ENCODE data around the gene CNTN4.
"Not testable (repeated sequence)": the region's sequence is repeated elsewhere in the genome, so short reads cannot be mapped to it uniquely, and the experiment has no call there.

Gene CNTN4

DNA sequence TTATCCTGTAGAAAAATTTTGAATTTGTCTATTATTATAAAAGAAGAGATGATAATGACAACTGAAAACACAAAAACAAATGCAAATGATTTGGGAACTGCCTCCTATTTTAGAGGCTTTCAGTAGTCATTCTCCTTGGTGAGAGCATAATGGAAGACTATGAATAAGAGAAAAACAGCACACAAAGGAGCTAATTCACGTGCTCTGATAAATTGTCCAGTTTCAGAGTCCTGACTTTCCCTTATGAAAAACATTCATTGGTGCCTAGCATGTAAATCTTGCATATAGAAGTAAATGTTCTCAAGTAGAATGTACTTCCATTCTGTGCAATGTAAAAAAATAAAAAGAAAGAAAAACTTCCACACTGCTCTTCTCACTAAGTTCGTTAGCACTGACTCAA lies 805.4 kb downstream of the CNTN4 start:
- no peak for DNase-seq (ENCODE audit: low read depth, low spot score)

DNA sequence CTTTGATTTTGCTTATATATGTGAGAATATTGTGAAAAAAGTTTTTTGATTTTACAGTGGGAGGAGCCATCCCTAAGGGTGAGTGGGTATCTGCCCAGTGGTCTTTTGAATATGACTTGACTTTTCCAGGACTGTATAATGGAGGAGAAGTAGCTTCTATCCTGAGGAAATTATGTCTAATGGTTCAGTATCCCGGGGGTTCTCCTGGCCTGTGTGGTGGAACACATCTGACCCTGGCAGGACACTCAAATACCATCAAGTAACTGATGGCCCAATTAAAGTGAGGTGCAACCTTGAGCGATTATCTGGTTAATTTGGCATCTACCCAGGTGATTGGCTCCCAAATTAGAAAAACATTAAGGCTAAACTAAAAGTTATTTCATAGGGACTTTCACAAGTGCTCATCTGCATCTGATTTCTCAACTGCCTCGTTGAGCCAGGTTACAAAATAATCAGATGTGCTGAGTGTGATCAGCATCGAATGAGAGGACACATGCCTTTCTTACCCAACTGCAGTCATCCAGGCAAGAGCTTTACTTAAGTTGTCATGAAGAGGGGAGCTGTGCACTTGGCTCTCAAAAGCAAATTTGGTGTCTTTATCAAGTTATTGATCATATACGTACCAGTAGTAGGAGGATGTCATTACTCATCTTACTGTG lies 810.2 kb downstream of the CNTN4 start:
- no peak for DNase-seq (ENCODE audit: low read depth, low spot score)

DNA sequence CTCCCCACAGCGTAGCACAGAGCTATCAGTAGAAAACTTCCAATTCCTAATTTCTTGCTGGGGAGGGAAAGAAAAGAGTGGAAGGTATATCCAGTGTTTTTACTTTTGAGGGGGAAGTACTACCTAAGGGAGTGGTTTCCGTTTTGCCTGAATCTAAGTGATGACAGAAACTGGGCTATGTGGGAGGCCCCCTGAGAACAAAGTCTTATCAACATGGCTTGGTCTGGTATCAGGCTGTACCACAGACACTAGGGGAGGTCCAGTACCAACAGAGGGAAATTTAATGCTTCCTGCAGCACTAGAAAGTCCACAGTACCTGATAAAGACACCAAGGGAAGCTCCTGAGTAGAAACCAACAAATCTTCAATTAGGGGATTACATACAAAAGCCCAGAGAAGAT lies 812.3 kb downstream of the CNTN4 start:
- no peak for DNase-seq (ENCODE audit: low read depth, low spot score)

DNA sequence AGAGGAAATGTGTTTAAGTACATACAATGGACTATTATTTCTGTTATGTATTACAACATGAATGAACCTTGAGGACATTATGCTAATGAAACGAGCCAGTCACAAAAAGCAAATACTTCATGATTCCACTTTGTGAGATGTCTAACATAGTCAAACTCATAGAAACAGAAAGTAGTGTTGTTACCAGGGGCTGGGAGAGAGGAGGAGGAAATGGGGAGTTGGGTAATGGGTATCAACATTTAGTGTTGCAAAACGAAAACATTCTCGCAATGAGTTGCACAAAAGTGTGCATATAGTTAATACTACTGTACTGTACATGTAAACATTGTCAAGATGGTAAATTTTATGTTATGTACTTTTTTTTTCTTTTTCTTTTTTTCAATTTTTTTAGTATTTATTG lies 817.2 kb downstream of the CNTN4 start:
- no peak for DNase-seq (ENCODE audit: low read depth, low spot score)

DNA sequence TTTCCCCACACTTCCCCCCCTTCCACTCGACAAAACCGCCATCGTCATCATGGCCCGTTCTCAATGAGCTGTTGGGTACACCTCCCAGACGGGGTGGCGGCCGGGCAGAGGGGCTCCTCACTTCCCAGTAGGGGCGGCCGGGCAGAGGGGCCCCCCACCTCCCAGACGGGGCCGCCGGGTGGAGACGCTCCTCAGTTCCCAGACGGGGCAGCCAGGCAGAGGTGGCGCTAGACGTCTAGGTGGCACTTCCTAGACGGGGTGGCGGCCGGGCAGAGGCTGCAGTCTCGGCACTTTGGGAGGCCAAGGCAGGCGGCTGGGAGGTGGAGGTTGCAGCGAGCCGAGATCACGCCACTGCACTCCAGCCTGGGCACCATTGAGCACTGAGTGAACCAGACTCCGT lies 818.0 kb downstream of the CNTN4 start:
- DNase-seq (ENCODE audit: low read depth, low spot score) = not testable (repeated sequence)

DNA sequence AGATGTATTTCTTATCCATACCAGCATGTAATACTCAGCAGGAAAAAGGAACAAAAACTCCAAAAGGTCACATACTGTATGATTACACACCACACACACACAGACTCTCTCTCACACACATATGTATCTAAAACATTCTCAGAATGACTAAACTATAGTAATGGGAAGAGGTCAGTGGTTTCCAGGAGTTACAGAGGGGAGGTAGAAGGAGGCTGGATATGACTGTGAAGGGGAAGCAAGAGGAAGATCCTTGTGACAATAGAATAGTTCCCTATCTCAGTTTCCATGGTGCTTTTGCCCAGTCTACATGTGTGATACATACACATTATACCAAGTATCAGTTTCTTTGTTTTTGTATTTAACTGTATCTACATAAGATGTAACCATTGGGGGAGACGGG lies 821.4 kb downstream of the CNTN4 start:
- DNase-seq (ENCODE audit: low read depth, low spot score) = no peak

DNA sequence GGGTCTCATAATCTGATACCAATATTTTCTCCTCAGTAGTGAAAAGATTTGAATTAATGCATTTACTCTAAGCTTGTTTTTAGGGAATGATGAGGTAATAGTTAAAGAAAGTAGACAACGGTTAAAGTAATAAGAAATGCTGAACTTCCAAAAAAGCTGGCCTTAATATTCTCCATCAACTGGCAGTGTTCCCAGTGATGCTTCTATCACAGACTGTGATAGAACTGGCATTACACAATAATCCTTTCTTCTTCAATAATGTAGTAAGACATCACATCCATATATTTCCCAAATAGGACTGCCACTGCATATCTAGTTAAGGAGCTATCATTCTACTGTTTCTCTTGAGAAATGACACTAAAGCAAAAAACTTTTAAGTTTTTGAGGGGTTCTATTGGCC lies 822.8 kb downstream of the CNTN4 start:
- no peak for DNase-seq (ENCODE audit: low read depth, low spot score)

DNA sequence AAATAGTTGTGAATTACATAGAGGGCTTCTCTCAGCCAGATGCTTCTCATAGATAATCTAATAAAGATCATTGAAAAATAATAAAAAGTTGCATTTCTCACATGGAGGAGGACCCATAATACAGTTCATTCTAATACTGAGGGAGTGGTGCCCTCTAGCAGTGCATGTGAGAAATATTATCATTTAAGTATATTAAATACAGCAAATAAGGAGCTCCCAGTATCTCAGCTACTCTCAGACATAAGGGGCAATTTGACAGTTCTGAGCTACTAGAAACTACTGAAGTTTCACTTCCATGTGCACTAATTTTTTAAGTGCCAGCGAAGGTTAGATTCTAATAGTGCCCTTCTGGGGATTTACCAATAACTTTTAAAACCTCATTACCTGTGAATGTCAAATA lies 823.2 kb downstream of the CNTN4 start:
- no peak for DNase-seq (ENCODE audit: low read depth, low spot score)

DNA sequence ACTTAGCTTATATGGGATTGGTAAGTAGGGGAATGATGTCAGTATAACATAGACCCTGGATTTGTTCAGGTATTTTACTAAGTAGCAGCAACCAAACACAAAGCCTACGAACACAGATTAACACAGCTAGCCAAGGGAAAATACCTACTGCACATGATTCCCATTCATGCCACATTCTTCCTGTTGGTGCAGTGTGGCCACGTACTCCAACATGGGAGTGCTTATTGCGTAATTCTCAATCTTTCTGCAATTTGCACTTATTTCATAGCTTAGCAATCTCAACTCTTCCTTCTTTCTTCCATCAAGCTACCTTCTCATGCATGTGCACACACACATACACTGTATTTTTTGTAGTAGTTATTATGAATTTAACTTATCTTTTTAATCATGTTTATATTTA lies 824.7 kb downstream of the CNTN4 start:
- DNase-seq (ENCODE audit: low read depth, low spot score) = no peak

DNA sequence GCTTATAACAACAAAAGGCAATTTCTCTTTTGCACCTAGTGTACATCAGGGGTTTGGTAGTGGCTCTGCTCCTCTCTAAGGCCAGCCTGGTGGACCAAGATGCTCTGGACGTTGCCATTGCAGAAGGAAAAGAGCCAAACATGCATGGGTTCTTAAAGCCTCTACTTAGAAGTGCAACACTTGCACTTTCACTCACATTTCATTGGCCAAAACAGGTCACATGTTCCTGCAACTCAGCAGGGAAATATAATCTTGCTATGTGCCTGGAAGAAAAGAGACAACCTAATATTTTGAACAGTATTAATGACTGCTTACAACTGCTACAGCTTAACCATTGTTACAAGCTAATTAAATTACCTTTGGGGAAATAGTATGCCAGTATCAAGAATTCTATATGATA lies 828.6 kb downstream of the CNTN4 start:
- DNase-seq (ENCODE audit: low read depth, low spot score) = no peak

DNA sequence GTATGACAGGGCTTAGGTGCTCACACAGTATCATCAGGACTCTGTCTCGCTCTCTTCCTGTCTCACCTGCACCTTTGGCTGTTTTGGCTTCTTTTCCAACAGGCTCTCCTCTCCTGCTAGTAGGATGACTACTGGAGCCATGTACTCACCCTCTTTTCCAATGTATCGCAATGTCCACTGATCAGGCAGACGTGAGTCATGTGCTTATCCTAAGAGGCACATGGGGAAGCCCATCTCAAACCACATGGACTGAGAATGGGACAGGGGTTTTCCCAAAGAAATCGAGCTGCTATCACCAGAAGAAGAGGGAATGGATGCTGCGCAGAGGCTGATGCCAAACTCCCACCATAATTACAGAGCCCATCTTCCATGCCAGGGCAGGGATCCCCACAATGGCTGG lies 830.9 kb downstream of the CNTN4 start:
- no peak for DNase-seq (ENCODE audit: low read depth, low spot score)

DNA sequence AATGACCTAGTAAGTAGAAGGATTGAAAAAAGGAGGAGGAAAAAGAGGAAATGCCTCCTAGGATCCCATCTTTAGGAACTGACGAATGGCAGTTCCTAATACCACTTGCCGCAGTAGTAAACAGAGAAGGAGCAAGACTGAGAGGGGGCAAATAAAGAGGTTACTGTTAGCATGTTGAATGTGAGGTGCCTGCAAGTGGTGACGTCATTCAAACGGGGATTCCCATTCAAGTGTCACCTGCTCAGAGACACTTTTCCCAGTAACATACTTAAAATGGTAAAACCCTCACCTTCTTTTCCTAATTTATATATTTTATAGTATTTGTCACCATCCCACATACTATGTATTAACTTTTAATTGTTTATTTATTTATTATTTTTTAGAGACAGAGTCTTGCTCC lies 832.6 kb downstream of the CNTN4 start:
- no peak for DNase-seq (ENCODE audit: low read depth, low spot score)

DNA sequence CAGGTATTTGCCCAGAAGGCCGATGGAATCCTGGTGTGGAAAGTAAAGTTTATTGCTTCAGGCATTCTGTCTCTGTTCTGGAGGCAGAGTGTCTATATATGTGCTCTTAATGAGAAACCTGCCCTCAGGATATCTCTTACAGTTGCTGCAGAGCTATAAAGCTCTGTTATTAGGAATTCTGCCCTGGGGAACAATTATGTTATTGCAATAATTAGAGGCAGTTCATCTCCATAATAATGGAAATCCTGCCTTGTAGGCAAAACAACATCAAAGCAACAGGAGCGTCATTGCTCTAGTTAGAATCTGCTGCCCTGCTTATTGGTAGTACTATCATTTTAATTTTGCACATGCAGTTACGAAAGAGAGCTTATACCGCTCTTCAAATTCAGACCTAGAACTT lies 835.9 kb downstream of the CNTN4 start:
- DNase-seq (ENCODE audit: low read depth, low spot score) = no peak

DNA sequence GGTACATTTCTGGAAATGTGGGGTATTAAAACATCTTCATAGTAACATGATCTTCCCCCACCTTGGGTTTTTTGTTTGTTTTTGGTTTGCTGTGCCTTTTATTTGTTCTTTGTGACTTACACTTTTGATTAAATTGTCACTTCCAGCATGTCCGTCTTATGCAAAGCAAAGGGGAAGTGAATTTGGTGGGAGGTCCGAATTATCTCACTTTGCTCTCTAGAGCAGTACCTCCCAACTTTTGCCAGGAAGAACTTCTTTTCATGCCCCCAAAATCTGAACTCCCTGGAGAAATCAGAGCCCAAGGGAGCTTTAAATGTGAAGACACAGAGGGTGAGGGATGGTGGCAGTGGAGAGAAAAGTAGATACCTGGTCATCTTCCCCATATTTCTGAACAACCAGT lies 838.4 kb downstream of the CNTN4 start:
- no peak for DNase-seq (ENCODE audit: low read depth, low spot score)

DNA sequence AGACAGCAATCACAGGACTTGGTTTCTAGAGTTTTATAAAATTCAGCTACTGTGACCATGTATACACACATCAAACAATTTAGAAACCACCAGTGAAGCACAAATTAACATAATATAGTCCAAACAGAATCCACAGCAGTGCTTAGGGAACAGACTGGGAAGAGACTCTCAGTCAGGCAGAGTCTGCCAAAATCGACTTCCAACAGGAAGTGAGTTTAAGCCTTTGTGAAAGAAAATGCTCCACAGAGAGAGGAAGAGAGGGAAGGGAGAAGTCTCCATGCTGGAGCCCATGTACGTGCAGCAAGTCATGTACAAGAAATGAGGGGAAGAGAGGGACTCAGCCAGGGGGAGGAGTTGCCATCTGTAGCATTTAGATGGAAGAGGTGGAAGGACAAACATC lies 838.9 kb downstream of the CNTN4 start:
- no peak for DNase-seq (ENCODE audit: low read depth, low spot score)

DNA sequence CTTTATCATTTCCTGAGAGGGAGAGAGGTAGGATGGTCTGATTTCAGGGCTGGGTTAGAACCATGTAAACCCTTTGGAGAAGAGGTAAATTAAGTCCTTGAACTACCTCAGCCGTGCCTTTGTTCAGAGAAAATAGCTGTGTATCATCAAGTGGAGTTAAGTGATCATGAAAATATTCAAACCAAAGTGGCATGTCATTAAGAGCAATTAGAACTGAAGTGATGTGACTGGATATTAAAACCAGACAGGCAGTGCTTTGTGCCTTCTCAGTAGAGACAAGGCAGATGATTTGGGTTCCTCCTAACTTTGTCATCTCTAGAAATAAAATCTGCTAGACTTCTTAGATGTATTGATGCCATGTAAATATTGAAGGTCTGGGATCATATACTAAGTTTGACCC lies 840.0 kb downstream of the CNTN4 start:
- DNase-seq (ENCODE audit: low read depth, low spot score) = no peak

DNA sequence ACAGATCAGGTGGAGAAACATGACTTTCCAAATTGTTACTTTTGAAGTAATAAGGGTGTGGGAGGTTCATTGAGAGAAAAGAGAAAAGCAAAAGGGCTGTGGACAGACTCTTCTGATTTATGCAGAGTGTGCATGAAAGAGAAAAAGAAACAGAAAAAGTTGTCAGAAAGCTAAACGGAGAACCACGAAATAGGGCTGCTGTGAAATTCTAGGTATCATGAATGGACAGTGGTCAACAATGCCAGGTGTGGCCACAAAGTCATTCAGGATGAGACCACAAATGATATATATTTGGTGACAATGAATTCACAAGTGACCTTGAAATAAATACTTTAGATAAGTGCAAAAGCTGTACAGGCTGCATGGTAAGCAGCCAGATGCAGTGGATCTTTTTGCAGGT lies 841.4 kb downstream of the CNTN4 start:
- no peak for DNase-seq (ENCODE audit: low read depth, low spot score)

DNA sequence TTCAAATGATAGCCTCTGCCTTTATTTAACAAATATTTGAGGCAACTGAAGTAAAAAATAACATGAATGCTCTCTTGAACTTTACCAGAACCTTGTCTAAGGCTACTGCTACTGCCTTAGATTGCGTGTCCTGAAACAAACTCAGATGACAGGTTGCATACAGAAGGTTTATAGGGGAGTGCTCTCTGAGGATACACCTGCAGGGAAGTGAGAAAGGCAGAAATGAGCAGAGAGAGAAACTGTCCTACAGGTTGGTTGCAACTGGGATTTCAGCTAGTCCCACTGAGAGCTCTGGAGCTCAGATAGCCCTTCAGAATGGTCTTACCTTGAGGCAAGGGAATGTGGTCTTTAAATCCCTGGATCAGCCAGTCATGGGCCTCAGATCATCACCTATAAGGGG lies 846.0 kb downstream of the CNTN4 start:
- DNase-seq (ENCODE audit: low read depth, low spot score) = no peak

DNA sequence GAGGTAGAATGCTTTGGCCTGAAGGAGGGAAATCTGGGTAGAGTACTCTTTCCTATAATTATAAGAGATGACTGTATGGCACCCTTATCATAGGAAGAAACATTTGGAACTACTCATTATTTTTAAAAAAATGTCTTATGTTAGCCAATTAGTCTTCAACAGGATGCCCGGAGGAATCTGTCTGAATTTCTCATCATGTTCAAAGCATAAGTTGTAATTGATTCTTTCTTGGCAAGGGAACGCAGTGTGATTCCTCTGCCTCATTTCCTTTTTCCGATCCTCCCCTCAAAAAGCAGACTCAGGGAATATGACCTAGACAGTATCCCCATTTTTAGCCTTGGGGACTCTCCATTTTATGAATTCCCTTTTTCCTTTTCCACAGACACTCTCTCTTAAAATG lies 846.5 kb downstream of the CNTN4 start:
- no peak for DNase-seq (ENCODE audit: low read depth, low spot score)

DNA sequence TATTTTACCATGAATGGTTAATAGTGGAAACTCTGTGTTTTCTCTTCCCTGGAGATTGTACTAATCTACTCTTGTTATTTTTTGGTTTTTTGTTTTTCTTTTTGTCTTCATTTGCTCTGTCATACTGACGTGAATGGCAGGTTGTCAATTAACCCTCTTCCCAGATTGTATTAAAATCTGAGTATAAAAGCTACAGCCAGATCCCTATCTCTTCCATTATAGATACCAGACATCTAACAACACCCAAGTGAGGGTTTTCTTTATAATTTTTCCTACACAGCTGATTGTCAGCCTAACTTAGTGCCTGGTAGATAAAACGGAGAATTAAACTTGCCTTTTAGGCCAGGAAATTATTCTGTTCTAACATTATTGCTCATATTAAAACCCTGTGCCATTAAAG lies 848.9 kb downstream of the CNTN4 start:
- DNase-seq (ENCODE audit: low read depth, low spot score) = no peak

DNA sequence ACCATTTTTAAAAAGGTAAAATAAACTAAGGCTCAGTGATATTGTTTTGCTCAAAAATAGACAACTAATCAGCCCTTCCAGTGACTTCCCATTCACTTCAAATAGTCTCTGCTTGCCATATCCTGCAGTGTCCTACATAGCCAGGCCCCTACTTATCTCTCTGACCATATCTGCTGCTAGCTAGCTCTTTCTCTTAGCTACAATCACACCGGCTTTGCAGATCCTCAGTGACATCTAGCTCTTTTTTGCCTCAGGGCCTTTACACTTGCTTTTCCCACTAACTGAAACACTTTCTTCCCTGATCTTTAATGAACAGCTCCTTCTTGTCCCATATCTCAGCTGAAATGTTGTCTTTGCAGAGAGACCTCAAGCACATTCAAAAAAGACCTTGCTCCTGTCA lies 850.2 kb downstream of the CNTN4 start:
- no peak for DNase-seq (ENCODE audit: low read depth, low spot score)

DNA sequence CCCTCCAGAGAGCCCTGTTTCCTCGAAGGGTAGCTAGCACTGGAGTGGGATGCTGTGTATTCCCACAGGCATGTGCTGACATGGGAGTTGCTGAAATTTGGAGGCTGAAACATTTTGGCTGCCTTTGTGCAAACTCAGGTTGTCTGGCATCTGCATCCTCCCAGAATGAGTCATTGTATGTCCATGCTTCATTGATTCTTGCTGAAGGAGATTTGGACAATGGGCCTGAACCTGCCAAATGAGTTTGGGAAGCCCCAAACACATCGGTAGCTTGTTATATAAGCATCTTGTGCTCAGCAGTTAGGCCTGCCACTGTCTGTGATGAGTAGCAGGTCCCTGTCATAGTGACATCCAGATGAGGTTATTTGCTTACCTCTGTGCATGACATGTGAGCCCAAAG lies 851.5 kb downstream of the CNTN4 start:
- no peak for DNase-seq (ENCODE audit: low read depth, low spot score)

DNA sequence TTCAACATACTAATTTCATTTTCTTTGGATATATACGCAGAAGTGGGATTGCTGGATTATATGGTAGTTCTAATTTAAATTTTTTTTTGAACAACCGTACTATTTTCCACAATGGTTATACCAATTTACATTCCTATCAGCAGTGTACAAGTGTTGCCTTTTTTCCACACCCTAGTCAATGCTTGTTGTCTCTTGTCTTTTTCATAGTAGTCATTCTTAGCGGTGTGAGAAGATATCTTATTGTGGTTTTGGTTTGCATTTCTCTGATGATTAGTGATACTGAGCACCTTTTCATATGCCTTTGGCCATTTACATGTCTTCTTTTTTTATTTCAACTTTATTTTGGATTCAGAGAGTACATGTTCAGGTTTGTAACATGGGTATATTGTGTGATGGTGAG lies 858.4 kb downstream of the CNTN4 start:
- DNase-seq (ENCODE audit: low read depth, low spot score) = no peak

DNA sequence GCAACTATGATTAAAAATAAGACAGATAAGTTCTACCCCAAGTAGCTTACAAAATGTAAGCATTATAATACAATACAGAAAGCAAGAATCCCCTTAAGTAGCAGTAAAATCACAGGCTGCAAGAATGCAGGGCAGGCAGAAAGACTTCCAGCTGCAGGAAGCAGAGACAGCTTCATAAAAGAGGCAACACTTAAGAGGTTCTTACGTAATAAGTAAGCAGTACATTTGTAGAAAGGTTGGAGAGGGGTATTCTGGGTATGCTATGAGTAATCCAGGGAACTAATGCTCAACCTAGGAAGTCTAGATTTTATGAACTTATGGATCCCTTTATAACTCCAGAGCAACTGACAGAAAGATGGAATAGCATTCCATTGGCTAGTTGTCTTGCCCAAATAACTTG lies 859.9 kb downstream of the CNTN4 start:
- DNase-seq (ENCODE audit: low read depth, low spot score) = no peak

DNA sequence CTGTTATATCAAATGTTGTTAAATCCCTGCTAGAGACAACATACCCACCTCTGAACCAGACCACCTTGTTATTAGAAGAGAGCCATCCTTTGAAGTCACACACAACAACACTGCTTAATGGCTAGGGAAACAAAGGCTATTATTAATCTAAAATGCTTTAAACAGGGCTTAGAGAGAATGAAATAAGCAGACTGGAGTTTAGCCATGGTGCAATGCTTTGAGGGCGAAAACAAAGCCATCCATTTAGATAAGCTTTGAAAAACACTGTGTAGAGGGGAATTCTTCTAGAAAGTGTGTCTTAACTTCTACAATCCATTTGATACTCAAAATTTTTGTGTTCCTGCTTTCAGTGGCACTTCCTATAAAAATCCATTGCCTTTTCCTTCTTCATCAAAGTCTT lies 862.9 kb downstream of the CNTN4 start:
- DNase-seq (ENCODE audit: low read depth, low spot score) = no peak
